HepG2 (cell line): ENCODE results near the gene SLC4A11. TPM values are rescaled to one million over a fixed set of nuclear protein-coding genes. Genes with fewer than 3 reads are reported as not detected.

Experiments used
- CENPT ChIP-seq: sonication (generic); formaldehyde crosslinking; IDR thresholded peaks from 2 replicates; pipeline ENCODE4 v1.8.0; 2022; ENCODE audit warnings: low read depth, mild to moderate bottlenecking, moderate library complexity, missing genetic modification reagents
- EP300 ChIP-seq, 3 experiments: sonication (generic) in 1 of 3; formaldehyde crosslinking in 1 of 3; IDR thresholded peaks; 2 replicates each; pipeline versions ENCODE4 v1.5.1 to v1.6.1; 2011 to 2020; ENCODE audit warnings: low read depth in 2 of 3, low read length in 2 of 3, borderline replicate concordance in 1 of 3, improper control_type of control experiment in 1 of 3, mild to moderate bottlenecking in 1 of 3, missing genetic modification reagents in 1 of 3, moderate library complexity in 1 of 3
- FLYWCH1 ChIP-seq: sonication (generic); formaldehyde crosslinking; IDR thresholded peaks from 2 replicates; pipeline ENCODE4 v1.8.1; 2023; ENCODE audit warnings: mild to moderate bottlenecking, missing genetic modification reagents
- KDM5A ChIP-seq: fragments of 200-600 bp; sonication (generic); IDR thresholded peaks from 2 replicates; pipeline ENCODE4 v1.7.0; 2018; ENCODE audit warnings: antibody characterized with exemption, mild to moderate bottlenecking, low read length, borderline replicate concordance
- MED8 ChIP-seq: sonication (generic); formaldehyde crosslinking; IDR thresholded peaks from 2 replicates; pipeline ENCODE4 v1.8.1; 2023; ENCODE audit warnings: mild to moderate bottlenecking, missing genetic modification reagents; ENCODE audit not compliant: insufficient replicate concordance
- MEIS1 ChIP-seq: sonication (generic); formaldehyde crosslinking; IDR thresholded peaks from 2 replicates; pipeline ENCODE4 v1.9.0; 2021; ENCODE audit warnings: mild to moderate bottlenecking, missing genetic modification reagents, moderate library complexity, borderline replicate concordance
- MXD4 ChIP-seq: IDR thresholded peaks from 2 replicates; pipeline ENCODE4 v1.6.1; 2016; ENCODE audit warnings: mild to moderate bottlenecking, missing biosample characterization, missing genetic modification reagents
- NAIF1 ChIP-seq: sonication (generic); formaldehyde crosslinking; IDR thresholded peaks from 2 replicates; pipeline ENCODE4 v1.5.0; 2020; ENCODE audit warnings: mild to moderate bottlenecking, missing genetic modification reagents, borderline replicate concordance
- NFRKB ChIP-seq: fragments of 450-650 bp; IDR thresholded peaks from 2 replicates; pipeline ENCODE4 v1.6.1; 2017
- NR2F6 ChIP-seq, 2 experiments: IDR thresholded peaks; 2 replicates each; pipeline ENCODE4 v1.6.1; 2016; ENCODE audit warnings: antibody characterized with exemption in 1 of 2, mild to moderate bottlenecking in 1 of 2
- ONECUT2 ChIP-seq: sonication (generic); formaldehyde crosslinking; IDR thresholded peaks from 2 replicates; pipeline ENCODE4 v1.4.0; 2020; ENCODE audit warnings: missing genetic modification reagents
- PHF21A ChIP-seq: sonication (generic); formaldehyde crosslinking; IDR thresholded peaks from 2 replicates; pipeline ENCODE4 v1.5.0; 2020; ENCODE audit warnings: mild to moderate bottlenecking, missing genetic modification reagents
- PITX1 ChIP-seq: sonication (generic); formaldehyde crosslinking; IDR thresholded peaks from 2 replicates; pipeline ENCODE4 v1.5.1; 2020; ENCODE audit warnings: mild to moderate bottlenecking, missing genetic modification reagents
- PRDM15 ChIP-seq: sonication (generic); formaldehyde crosslinking; IDR thresholded peaks from 2 replicates; pipeline ENCODE4 v1.4.0; 2020; ENCODE audit warnings: missing genetic modification reagents
- SALL2 ChIP-seq: sonication (generic); formaldehyde crosslinking; IDR thresholded peaks from 2 replicates; pipeline ENCODE4 v1.8.1; 2023; ENCODE audit warnings: mild to moderate bottlenecking, missing genetic modification reagents, inconsistent platforms
- SIN3A ChIP-seq: IDR thresholded peaks from 2 replicates; pipeline ENCODE4 v1.6.1; 2011; ENCODE audit warnings: low read depth, mild to moderate bottlenecking, control low read depth, low read length, borderline replicate concordance
- TMF1 ChIP-seq: sonication (generic); formaldehyde crosslinking; IDR thresholded peaks from 2 replicates; pipeline ENCODE4 v1.8.1; 2022; ENCODE audit warnings: low read depth, missing genetic modification reagents
- ZNF326 ChIP-seq: sonication (generic); formaldehyde crosslinking; IDR thresholded peaks from 2 replicates; pipeline ENCODE4 v1.4.0; 2020; ENCODE audit warnings: missing genetic modification reagents, borderline replicate concordance
- ZNF335 ChIP-seq: sonication (generic); formaldehyde crosslinking; IDR thresholded peaks from 2 replicates; pipeline ENCODE4 v1.4.0; 2020; ENCODE audit warnings: missing genetic modification reagents
- ZNF550 ChIP-seq: sonication (generic); formaldehyde crosslinking; IDR thresholded peaks from 2 replicates; pipeline ENCODE4 v1.4.0; 2020; ENCODE audit warnings: mild to moderate bottlenecking, missing genetic modification reagents, borderline replicate concordance
- ZNF558 ChIP-seq: sonication (generic); formaldehyde crosslinking; IDR thresholded peaks from 2 replicates; pipeline ENCODE4 v1.9.0; 2022; ENCODE audit warnings: mild to moderate bottlenecking, missing genetic modification reagents, borderline replicate concordance
- ZNF598 ChIP-seq: sonication (generic); formaldehyde crosslinking; IDR thresholded peaks from 2 replicates; pipeline ENCODE4 v1.5.1; 2020; ENCODE audit warnings: mild to moderate bottlenecking, missing genetic modification reagents, borderline replicate concordance
- ZNF720 ChIP-seq: sonication (generic); formaldehyde crosslinking; IDR thresholded peaks from 2 replicates; pipeline ENCODE4 v1.4.0; 2020; ENCODE audit warnings: missing genetic modification reagents
- ZNF749 ChIP-seq: sonication (generic); formaldehyde crosslinking; IDR thresholded peaks from 2 replicates; pipeline ENCODE4 v1.8.0; 2022; ENCODE audit warnings: mild to moderate bottlenecking, missing genetic modification reagents, moderate library complexity, borderline replicate concordance
- ZNF780A ChIP-seq: sonication (generic); formaldehyde crosslinking; IDR thresholded peaks from 2 replicates; pipeline ENCODE4 v1.8.0; 2022; ENCODE audit warnings: mild to moderate bottlenecking, missing genetic modification reagents, moderate library complexity
- ZSCAN12 ChIP-seq: sonication (generic); formaldehyde crosslinking; IDR thresholded peaks from 2 replicates; pipeline ENCODE4 v1.9.0; 2021; ENCODE audit warnings: mild to moderate bottlenecking, missing genetic modification reagents
- polyA plus RNA-seq, 8 experiments: library from polyadenylated mRNA; depleted of rRNA in 3 of 8; stranded (reverse) in 7 of 8; unstranded in 1 of 8; fragments of >200 nt; fragmentation: Illumina TruSeq in 4 of 8; extraction: Trizol in 4 of 8; gene quantifications; 2 replicates each; pipeline versions ENCODE4 v1.2.1 to v1.2.3, GENCODE V29; 2011 to 2016; ENCODE audit warnings: low read depth in 4 of 8, missing spikeins in 1 of 8, mixed read lengths in 1 of 8; ENCODE audit not compliant: insufficient read depth in 1 of 8
- total RNA-seq, 5 experiments: library from RNA; depleted of rRNA; stranded (reverse); fragments of >200 nt; fragmentation: Illumina TruSeq; extraction: Trizol; gene quantifications; 2 replicates each; pipeline ENCODE4 v1.2.3, GENCODE V29; 2016; ENCODE audit warnings: low read depth in 1 of 5
- TF ChIP-seq, protein P1 (sequence below): IDR thresholded peaks from 2 replicates; pipeline ENCODE4 v1.6.1; 2018; ENCODE audit warnings: missing genetic modification reagents, mild to moderate bottlenecking, missing compliant biosample characterization

Gene SLC4A11
- total and polyA plus RNA-seq, 2 of the 13 experiments (the other 11 are each of a cell fraction or from before 2014, with no cell fraction given): 3.9 to 27.0 TPM

GRCh38 chr20:3250091-3250504 lies 11.1 kb upstream of the SLC4A11 start (continued):
- TF ChIP-seq EP300 (IDR thresholded peaks at IDR 0.05; ENCODE audit: low read depth in 2 of 2, low read length in 2 of 2) (0 out of 4 replicates have a peak, but pooled peaks have one; percentile 12 to 23), EP300 (CRISPR knock-in tag; IDR thresholded peaks at IDR 0.05; ENCODE audit: borderline replicate concordance) (no peak), ZSCAN12 (no peak), ZNF780A (no peak), KDM5A (no peak), NFRKB (no peak), CENPT (CRISPR knock-in tag) (0 out of 2 replicates have a peak, but pooled peaks have one; percentile 58), NR2F6 (IDR thresholded peaks at IDR 0.05) (peak; percentile 93), NR2F6 (CRISPR knock-in tag; IDR thresholded peaks at IDR 0.05) (peak; percentile 97), ZNF720 (CRISPR knock-in tag) (no peak), MXD4 (peak; percentile 55; the same call in 1 of the 2 replicates), SIN3A (no peak), ZNF749 (CRISPR knock-in tag) (peak; percentile 57; the same call in 1 of the 2 replicates), SALL2 (CRISPR knock-in tag) (no peak), PITX1 (0 out of 2 replicates have a peak, but pooled peaks have one; percentile 63), PHF21A (CRISPR knock-in tag) (no peak; the same call in 1 of the 2 replicates), MEIS1 (CRISPR knock-in tag) (no peak), FLYWCH1 (CRISPR knock-in tag) (no peak), TMF1 (CRISPR knock-in tag) (no peak), MED8 (no peak), NAIF1 (CRISPR knock-in tag) (no peak), ZNF598 (no peak), PRDM15 (CRISPR knock-in tag) (no peak), ZNF335 (CRISPR knock-in tag) (0 out of 2 replicates have a peak, but pooled peaks have one; percentile 70), ZNF558 (CRISPR knock-in tag) (no peak), ZNF326 (no peak), ZNF550 (CRISPR knock-in tag) (0 out of 2 replicates have a peak, but pooled peaks have one; percentile 60), ONECUT2 (no peak)
- TF ChIP-seq, protein P1, sequence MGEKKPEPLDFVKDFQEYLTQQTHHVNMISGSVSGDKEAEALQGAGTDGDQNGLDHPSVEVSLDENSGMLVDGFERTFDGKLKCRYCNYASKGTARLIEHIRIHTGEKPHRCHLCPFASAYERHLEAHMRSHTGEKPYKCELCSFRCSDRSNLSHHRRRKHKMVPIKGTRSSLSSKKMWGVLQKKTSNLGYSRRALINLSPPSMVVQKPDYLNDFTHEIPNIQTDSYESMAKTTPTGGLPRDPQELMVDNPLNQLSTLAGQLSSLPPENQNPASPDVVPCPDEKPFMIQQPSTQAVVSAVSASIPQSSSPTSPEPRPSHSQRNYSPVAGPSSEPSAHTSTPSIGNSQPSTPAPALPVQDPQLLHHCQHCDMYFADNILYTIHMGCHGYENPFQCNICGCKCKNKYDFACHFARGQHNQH (CRISPR knock-in tag): peak; percentile 69
